DMS53 (cell line): ENCODE results near the gene DDO.

Source experiments
- DNase-seq: peaks from one replicate; lab custom pipeline; 2025; lab: John Stamatoyannopoulos, UW

DDO gene

GRCh38 chr6:110415086-110415916 is at the start of gene DDO:
DDO (minus strand) TSS chr6:110415575; CDS start chr6:110413462, 2,113 bp downstream.
- DNase-seq = peak; percentile 74

- DNase-seq = no peak
These were observed 47.6 kb upstream of the DDO start for GRCh38 chr6:110462884-110463481.

GRCh38 chr6:110461376-110461775 is 46.0 kb upstream of the DDO start:
- DNase-seq = no peak

GRCh38 chr6:110459137-110459536 is 43.8 kb upstream of the DDO start:
- DNase-seq = no peak

GRCh38 chr6:110458476-110458875 is 43.1 kb upstream of the DDO start:
- DNase-seq = no peak

GRCh38 chr6:110457567-110458175 is 42.3 kb upstream of the DDO start:
- DNase-seq = peak; percentile 80

- DNase-seq = no peak
These were observed 41.3 kb upstream of the DDO start for GRCh38 chr6:110456694-110457093.

- DNase-seq = no peak
These were observed 34.1 kb upstream of the DDO start for GRCh38 chr6:110449541-110449895.

GRCh38 chr6:110448846-110449540 is 33.6 kb upstream of the DDO start:
- DNase-seq = no peak

- no peak for DNase-seq
These were observed 32.4 kb upstream of the DDO start for GRCh38 chr6:110447761-110448160.

- DNase-seq = peak; percentile 53
These were observed 31.0 kb upstream of the DDO start for GRCh38 chr6:110446405-110446804.

- DNase-seq = no peak
These were observed 24.7 kb upstream of the DDO start for GRCh38 chr6:110440026-110440425.

- DNase-seq = no peak
These were observed 24.0 kb upstream of the DDO start for GRCh38 chr6:110439356-110439755.

GRCh38 chr6:110434961-110435602 is 19.7 kb upstream of the DDO start:
- DNase-seq = no peak

- no peak for DNase-seq
These were observed 17.0 kb upstream of the DDO start for GRCh38 chr6:110432285-110432900.

- peak; percentile 28 for DNase-seq
These were observed 15.4 kb upstream of the DDO start for GRCh38 chr6:110430741-110431140.

GRCh38 chr6:110430236-110430635 is 14.9 kb upstream of the DDO start:
- DNase-seq = peak; percentile 73

GRCh38 chr6:110428153-110428552 is 12.8 kb upstream of the DDO start:
- no peak for DNase-seq

- DNase-seq = no peak
These were observed 10.4 kb upstream of the DDO start for GRCh38 chr6:110425816-110426215.

GRCh38 chr6:110422444-110422822 is 7.1 kb upstream of the DDO start:
- DNase-seq = no peak

GRCh38 chr6:110421749-110422443 is 6.5 kb upstream of the DDO start:
- DNase-seq = no peak
